Fibroblast of lung (primary cell): ENCODE results near the gene RASGRF2. TPM values are rescaled to one million over a fixed set of nuclear protein-coding genes. Genes with fewer than 3 reads are reported as not detected.

Experiments used
- DNase-seq, 2 donors: peaks; one replicate each; pipeline versions ENCODE4 v3.0.0 to v3.0.0-alpha.2; 2010; ENCODE audit warnings: low read depth in 2 of 2
- H2AFZ ChIP-seq: 2 replicates; pipeline ENCODE4 v1.5.1; 2012; ENCODE audit warnings: low read length, control low read depth, inconsistent platforms
- H3K27ac ChIP-seq: 2 replicates; pipeline ENCODE4 v1.5.1; 2011; ENCODE audit warnings: low read length, control low read depth; ENCODE audit not compliant: insufficient read depth
- H3K27me3 ChIP-seq: 2 replicates; pipeline ENCODE4 v1.5.1; 2011; ENCODE audit warnings: mild to moderate bottlenecking, low read length; ENCODE audit not compliant: control insufficient read depth, insufficient read depth
- H3K36me3 ChIP-seq: 2 replicates; pipeline ENCODE4 v1.5.1; 2011; ENCODE audit warnings: low read length; ENCODE audit not compliant: control insufficient read depth, insufficient read depth
- H3K4me1 ChIP-seq: 2 replicates; pipeline ENCODE4 v1.5.1; 2011; ENCODE audit warnings: low read length; ENCODE audit not compliant: control insufficient read depth, insufficient read depth; ENCODE audit errors: extremely low read depth
- H3K4me2 ChIP-seq: 2 replicates; pipeline ENCODE4 v1.5.1; 2011; ENCODE audit warnings: low read length, control low read depth; ENCODE audit not compliant: insufficient read depth; ENCODE audit errors: extremely low read depth
- H3K4me3 ChIP-seq, 4 experiments: fragments of 200-600 bp in 1 of 4; sonication (generic) in 1 of 4; replicated peaks in 1 of 4; 2 replicates each; pipeline ENCODE4 v1.5.1; 2011 to 2016; ENCODE audit warnings: low read length in 4 of 4, low read depth in 3 of 4, mild to moderate bottlenecking in 3 of 4, control low read depth in 2 of 4, inconsistent platforms in 1 of 4, mixed read lengths in 1 of 4; ENCODE audit not compliant: insufficient read depth in 1 of 4; ENCODE audit errors: control extremely low read depth in 1 of 4
- H3K79me2 ChIP-seq: 2 replicates; pipeline ENCODE4 v1.5.1; 2012; ENCODE audit warnings: mild to moderate bottlenecking, low read length, inconsistent platforms; ENCODE audit not compliant: control insufficient read depth, insufficient read depth
- H3K9ac ChIP-seq: 2 replicates; pipeline ENCODE4 v1.5.1; 2011; ENCODE audit warnings: mild to moderate bottlenecking, low read length, control low read depth; ENCODE audit not compliant: insufficient read depth
- H3K9me3 ChIP-seq: 2 replicates; pipeline ENCODE4 v1.5.1; 2012; ENCODE audit warnings: low read depth, low read length; ENCODE audit not compliant: control insufficient read depth, insufficient read depth
- H4K20me1 ChIP-seq: 2 replicates; pipeline ENCODE4 v1.5.1; 2011; ENCODE audit warnings: low read length; ENCODE audit not compliant: control insufficient read depth, insufficient read depth; ENCODE audit errors: extremely low read depth
- CTCF ChIP-seq, 2 donors: IDR thresholded peaks in 1 of 2; conservative IDR thresholded peaks in 1 of 2; 1 replicate in 1 of 2; 2 replicates in 1 of 2; pipeline ENCODE4 v1.5.1; 2011 to 2012; ENCODE audit warnings: low read length in 2 of 2, control low read depth in 1 of 2, inconsistent platforms in 1 of 2, low read depth in 1 of 2, mild to moderate bottlenecking in 1 of 2
- EZH2 ChIP-seq: IDR thresholded peaks from 2 replicates; pipeline ENCODE4 v1.5.1; 2012; ENCODE audit warnings: low read length, control low read depth, mild to moderate bottlenecking; ENCODE audit errors: missing control alignments
- polyA plus RNA-seq, 2 donors: library from polyadenylated mRNA; depleted of rRNA in 1 of 2; stranded (reverse) in 1 of 2; unstranded in 1 of 2; fragments of >200 nt; gene quantifications; 2 replicates each; pipeline ENCODE4 v1.2.1, GENCODE V29; 2011 to 2012; ENCODE audit warnings: missing spikeins in 1 of 2
- total RNA-seq: library from RNA; depleted of rRNA; stranded (reverse); fragments of >200 nt; gene quantifications from 2 replicates; pipeline ENCODE4 v1.2.1, GENCODE V29; 2014

RASGRF2 gene
- total and polyA plus RNA-seq, 2 donors (not counting 1 experiment from before 2014, with no cell fraction given) = 3.5 to 19.5 TPM

GRCh38 chr5:80934751-80935150 is 25.4 kb upstream of the RASGRF2 start:
- Histone ChIP-seq H3K9ac (no peak overlapping the region), H4K20me1 (no peaks in the 10 kb centered on the region), H3K27me3 (no peaks in the 10 kb centered on the region), H3K4me1 (no peaks in the 10 kb centered on the region), H3K4me2 (no peak overlapping the region), H2AFZ (no peak overlapping the region), H3K4me3 (no peak overlapping the region), H3K79me2 (no peaks in the 10 kb centered on the region), H3K9me3 (no peaks in the 10 kb centered on the region), H3K27ac (no peak overlapping the region), H3K36me3 (no peaks in the 10 kb centered on the region)
- no peak for DNase-seq
- TF ChIP-seq CTCF (conservative IDR thresholded peaks at IDR 0.05 in 1 of 2, IDR thresholded peaks at IDR 0.05 in 1 of 2; ENCODE audit: low read depth in 1 of 2, low read length in 2 of 2) = no peak

GRCh38 chr5:80935811-80936385 is 24.3 kb upstream of the RASGRF2 start:
- TF ChIP-seq CTCF (conservative IDR thresholded peaks at IDR 0.05 in 1 of 2, IDR thresholded peaks at IDR 0.05 in 1 of 2; ENCODE audit: low read depth in 1 of 2, low read length in 2 of 2) (peak in 1 of 2 donors; percentile 10), EZH2 (no peak)
- Histone ChIP-seq H3K4me2 (no peak overlapping the region), H3K36me3 (no peaks in the 10 kb centered on the region), H3K9me3 (no peaks in the 10 kb centered on the region), H3K4me3 (no peak overlapping the region), H4K20me1 (no peaks in the 10 kb centered on the region), H3K27ac (no peak overlapping the region), H3K9ac (no peak overlapping the region), H3K27me3 (no peaks in the 10 kb centered on the region), H3K4me1 (no peaks in the 10 kb centered on the region), H3K79me2 (no peaks in the 10 kb centered on the region), H2AFZ (no peak overlapping the region)
- DNase-seq = no peak

GRCh38 chr5:80936881-80937280 is 23.3 kb upstream of the RASGRF2 start:
- no peaks in the 10 kb centered on the region for H3K4me1 ChIP-seq
- TF ChIP-seq CTCF (conservative IDR thresholded peaks at IDR 0.05 in 1 of 2, IDR thresholded peaks at IDR 0.05 in 1 of 2; ENCODE audit: low read depth in 1 of 2, low read length in 2 of 2) = no peak
- no peak for TF ChIP-seq EZH2
- no peaks in the 10 kb centered on the region for H3K79me2 ChIP-seq
- no peak overlapping the region for H3K9ac ChIP-seq
- DNase-seq = no peak
- no peaks in the 10 kb centered on the region for H3K27me3 ChIP-seq
- H3K4me3 ChIP-seq = no peak overlapping the region
- no peak overlapping the region for H3K27ac ChIP-seq
- H3K9me3 ChIP-seq = no peaks in the 10 kb centered on the region
- no peaks in the 10 kb centered on the region for H4K20me1 ChIP-seq
- H3K36me3 ChIP-seq = no peaks in the 10 kb centered on the region
- H3K4me2 ChIP-seq = no peak overlapping the region
- H2AFZ ChIP-seq = no peak overlapping the region
